Adipocyte (in vitro differentiated cells): ENCODE measurements around the gene RNASEH2A.
"Not testable (repeated sequence)": the region's sequence is repeated elsewhere in the genome, so short reads cannot be mapped to it uniquely, and the experiment has no call there.

ENCODE experiments used
- DNase-seq: peaks from one replicate; pipeline ENCODE4 v3.0.0-alpha.2; 2015; ENCODE audit warnings: low read depth
- H3K27me3 ChIP-seq: replicated peaks from 2 replicates; pipeline ENCODE4 v1.7.0; 2013; ENCODE audit warnings: mild to moderate bottlenecking, low read length, moderate library complexity; ENCODE audit not compliant: control insufficient read depth, insufficient read depth
- H3K36me3 ChIP-seq: 2 replicates; pipeline ENCODE4 v1.7.0; 2013; ENCODE audit warnings: low read length, mild to moderate bottlenecking, moderate library complexity; ENCODE audit not compliant: control insufficient read depth, insufficient read depth, severe bottlenecking
- H3K4me1 ChIP-seq: 2 replicates; pipeline ENCODE4 v1.7.0; 2013; ENCODE audit warnings: mild to moderate bottlenecking, low read length, moderate library complexity; ENCODE audit not compliant: control insufficient read depth, insufficient read depth
- H3K4me3 ChIP-seq: 2 replicates; pipeline ENCODE4 v1.7.0; 2013; ENCODE audit warnings: mild to moderate bottlenecking, low read length, moderate library complexity
- H3K9ac ChIP-seq: 2 replicates; pipeline ENCODE4 v1.7.0; 2013; ENCODE audit warnings: mild to moderate bottlenecking, low read length, moderate library complexity
- H3K9me3 ChIP-seq: 2 replicates; pipeline ENCODE4 v1.7.0; 2013; ENCODE audit warnings: mild to moderate bottlenecking, low read length, moderate library complexity; ENCODE audit not compliant: control insufficient read depth

Gene RNASEH2A

GRCh38 chr19:12838886-12839756 lies 32.7 kb downstream of the RNASEH2A start:
- Histone ChIP-seq H3K9ac (no peak overlapping the region), H3K36me3 (no peaks in the 10 kb centered on the region), H3K4me3 (no peak overlapping the region), H3K9me3 (no peaks in the 10 kb centered on the region), H3K27me3 (peaks cover 76% of the 10 kb centered on the region), H3K4me1 (peaks cover 7% of the 10 kb centered on the region)
- no peak for DNase-seq

- H3K4me1 ChIP-seq, result peaks cover 7% of the 10 kb centered on the region
- DNase-seq, result peak; percentile 49
- H3K27me3 ChIP-seq, result peaks cover 64% of the 10 kb centered on the region
- peak overlapping the region; percentile 47 for H3K4me3 ChIP-seq
- no peaks in the 10 kb centered on the region for H3K36me3 ChIP-seq
- no peak overlapping the region for H3K9ac ChIP-seq
- H3K9me3 ChIP-seq, result no peaks in the 10 kb centered on the region
Observed at GRCh38 chr19:12840091-12841079, 34.0 kb downstream of the RNASEH2A start.

- Histone ChIP-seq H3K27me3 (peaks cover 57% of the 10 kb centered on the region), H3K9me3 (no peaks in the 10 kb centered on the region), H3K9ac (no peak overlapping the region), H3K4me3 (peak overlapping the region; percentile 47), H3K4me1 (peaks cover 7% of the 10 kb centered on the region), H3K36me3 (no peaks in the 10 kb centered on the region)
- DNase-seq, result peak; percentile 39
Observed at GRCh38 chr19:12841094-12841493, 34.7 kb downstream of the RNASEH2A start.

- Histone ChIP-seq H3K9me3 (no peaks in the 10 kb centered on the region), H3K27me3 (peaks cover 47% of the 10 kb centered on the region), H3K36me3 (no peaks in the 10 kb centered on the region), H3K4me3 (no peak overlapping the region), H3K4me1 (peaks cover 7% of the 10 kb centered on the region), H3K9ac (no peak overlapping the region)
- no peak for DNase-seq
Observed at GRCh38 chr19:12842511-12842910, 36.1 kb downstream of the RNASEH2A start.

- Histone ChIP-seq H3K27me3 (peaks cover 41% of the 10 kb centered on the region), H3K9me3 (no peaks in the 10 kb centered on the region), H3K4me3 (no peak overlapping the region), H3K36me3 (no peaks in the 10 kb centered on the region), H3K9ac (no peak overlapping the region), H3K4me1 (peaks cover 10% of the 10 kb centered on the region)
- DNase-seq, result no peak
Observed at GRCh38 chr19:12843328-12843727, 36.9 kb downstream of the RNASEH2A start.

GRCh38 chr19:12843999-12844732 lies 37.8 kb downstream of the RNASEH2A start:
- Histone ChIP-seq H3K4me3 (no peak overlapping the region), H3K27me3 (peaks cover 37% of the 10 kb centered on the region), H3K9ac (no peak overlapping the region), H3K9me3 (no peaks in the 10 kb centered on the region), H3K36me3 (no peaks in the 10 kb centered on the region), H3K4me1 (peaks cover 10% of the 10 kb centered on the region)
- DNase-seq, result no peak

GRCh38 chr19:12846613-12847012 lies 40.2 kb downstream of the RNASEH2A start:
- H3K4me1 ChIP-seq, H3K9me3 ChIP-seq, H3K4me3 ChIP-seq, DNase-seq, H3K36me3 ChIP-seq, H3K9ac ChIP-seq: not testable (repeated sequence)
- H3K27me3 ChIP-seq, result peaks cover 15% of the 10 kb centered on the region

- Histone ChIP-seq H3K9ac (peak overlapping the region; percentile 58), H3K27me3 (peaks cover 9% of the 10 kb centered on the region), H3K4me1 (peaks cover 3% of the 10 kb centered on the region), H3K9me3 (no peaks in the 10 kb centered on the region), H3K36me3 (no peaks in the 10 kb centered on the region), H3K4me3 (peak overlapping the region; percentile 64)
- DNase-seq, result peak; percentile 91
Observed at GRCh38 chr19:12847159-12848139, 41.1 kb downstream of the RNASEH2A start.

GRCh38 chr19:12856653-12857052 lies 50.3 kb downstream of the RNASEH2A start:
- Histone ChIP-seq H3K9me3 (peaks cover 14% of the 10 kb centered on the region), H3K4me1 (no peaks in the 10 kb centered on the region), H3K27me3 (peaks cover 7% of the 10 kb centered on the region), H3K36me3 (no peaks in the 10 kb centered on the region), H3K9ac (no peak overlapping the region), H3K4me3 (no peak overlapping the region)
- no peak for DNase-seq
